IMR-90 (cell line): ENCODE measurements around the gene KCNE2. TPM values are rescaled to one million over a fixed set of nuclear protein-coding genes. Genes with fewer than 3 reads are reported as not detected.
"Not testable (repeated sequence)": the region's sequence is repeated elsewhere in the genome, so short reads cannot be mapped to it uniquely, and the experiment has no call there.

Experiments used
- ATAC-seq: fragments of 200-7000 bp; cut with Tn5 transposase; 2 replicates; pipeline ENCODE4 v1.9.1; 2020; ENCODE audit warnings: low read depth, mild to moderate bottlenecking, moderate library complexity
- BruUV-seq: library from RNA; stranded (reverse); fragments of 400-500 nt; replicated peaks from 2 replicates; lab custom pipeline; 2021; lab: Mats Ljungman, UMichigan
- CTCF ChIA-PET: fragments of 300-600 bp; formaldehyde crosslinking; extraction: SDS; loops from one replicate; lab custom pipeline; 2021; ENCODE audit warnings: antibody characterized with exemption; lab: Yijun Ruan, JAX
- POLR2A ChIA-PET: fragments of 300-600 bp; sonication (Branson Sonifier 250); formaldehyde crosslinking; loops from one replicate; lab custom pipeline; 2022; ENCODE audit warnings: antibody characterized with exemption; ENCODE audit not compliant: unreplicated experiment; lab: Charles Lee
- DNase-seq: peaks from one replicate; pipeline ENCODE4 v3.0.0; 2013
- H2AFZ ChIP-seq: replicated peaks from 2 replicates; pipeline ENCODE3; 2013; ENCODE audit warnings: low read length, mild to moderate bottlenecking; ENCODE audit not compliant: poor library complexity
- H2AK5ac ChIP-seq: 2 replicates; pipeline ENCODE4 v1.6.1; 2013; ENCODE audit warnings: low read depth, low read length, inconsistent platforms
- H2AK9ac ChIP-seq: replicated peaks from 2 replicates; pipeline ENCODE3; 2013; ENCODE audit warnings: mild to moderate bottlenecking, low read depth, low read length, moderate library complexity; ENCODE audit not compliant: poor library complexity
- H2BK120ac ChIP-seq: 2 replicates; pipeline ENCODE4 v1.6.1; 2013; ENCODE audit warnings: low read depth, low read length, inconsistent platforms
- H2BK15ac ChIP-seq: 3 replicates; pipeline ENCODE4 v1.6.1; 2013; ENCODE audit warnings: low read depth, low read length, inconsistent platforms
- H2BK20ac ChIP-seq: 2 replicates; pipeline ENCODE4 v1.6.1; 2013; ENCODE audit warnings: low read depth, mild to moderate bottlenecking, inconsistent platforms, low read length, moderate library complexity
- H2BK5ac ChIP-seq: 2 replicates; pipeline ENCODE4 v1.6.1; 2013; ENCODE audit warnings: mild to moderate bottlenecking, low read depth, low read length, inconsistent platforms; ENCODE audit not compliant: poor library complexity, severe bottlenecking
- H3K14ac ChIP-seq: replicated peaks from 2 replicates; pipeline ENCODE4 v1.6.1; 2013; ENCODE audit warnings: low read depth, low read length, inconsistent platforms
- H3K18ac ChIP-seq: 2 replicates; pipeline ENCODE4 v1.6.1; 2013; ENCODE audit warnings: low read depth, low read length, control low read depth
- H3K23ac ChIP-seq: 2 replicates; pipeline ENCODE4 v1.6.1; 2013; ENCODE audit warnings: low read depth, low read length, inconsistent platforms
- H3K27ac ChIP-seq: 2 replicates; pipeline ENCODE4 v1.5.1; 2013; ENCODE audit warnings: mild to moderate bottlenecking, control low read depth, low read length; ENCODE audit not compliant: insufficient read depth
- H3K27me3 ChIP-seq: 2 replicates; pipeline ENCODE4 v1.6.1; 2013; ENCODE audit warnings: low read length; ENCODE audit not compliant: control insufficient read depth, insufficient read depth
- H3K36me3 ChIP-seq: 2 replicates; pipeline ENCODE4 v1.6.1; 2013; ENCODE audit warnings: low read length, mixed read lengths; ENCODE audit not compliant: control insufficient read depth, insufficient read depth
- H3K4ac ChIP-seq: 2 replicates; pipeline ENCODE4 v1.6.1; 2013; ENCODE audit warnings: low read depth, low read length, inconsistent platforms
- H3K4me1 ChIP-seq: 2 replicates; pipeline ENCODE4 v1.6.1; 2013; ENCODE audit warnings: low read length, mixed read lengths; ENCODE audit not compliant: control insufficient read depth, insufficient read depth
- H3K4me2 ChIP-seq: 2 replicates; pipeline ENCODE4 v1.6.1; 2013; ENCODE audit warnings: low read depth, mild to moderate bottlenecking, control low read depth, low read length, moderate library complexity
- H3K4me3 ChIP-seq: 2 replicates; pipeline ENCODE4 v1.5.1; 2013; ENCODE audit warnings: low read depth, mild to moderate bottlenecking, control low read depth, low read length, moderate library complexity; ENCODE audit not compliant: insufficient read depth
- H3K56ac ChIP-seq: 2 replicates; pipeline ENCODE4 v1.6.1; 2013; ENCODE audit warnings: low read length, inconsistent platforms; ENCODE audit not compliant: insufficient read depth; ENCODE audit errors: extremely low read depth
- H3K79me1 ChIP-seq, 2 experiments: 2 replicates each; pipeline ENCODE4 v1.6.1; 2013; ENCODE audit warnings: low read length in 2 of 2, inconsistent platforms in 1 of 2, low read depth in 1 of 2
- H3K9ac ChIP-seq: 2 replicates; pipeline ENCODE4 v1.6.1; 2013; ENCODE audit warnings: low read depth, low read length, control low read depth
- H3K9me1 ChIP-seq: 2 replicates; pipeline ENCODE4 v1.6.1; 2013; ENCODE audit warnings: low read length, inconsistent platforms; ENCODE audit not compliant: insufficient read depth
- H3K9me3 ChIP-seq: 2 replicates; pipeline ENCODE4 v1.6.1; 2013; ENCODE audit warnings: low read length; ENCODE audit not compliant: control insufficient read depth, insufficient read depth
- H4K20me1 ChIP-seq: 2 replicates; pipeline ENCODE4 v1.6.1; 2013; ENCODE audit warnings: low read length, inconsistent platforms; ENCODE audit not compliant: insufficient read depth
- H4K5ac ChIP-seq: 2 replicates; pipeline ENCODE4 v1.6.1; 2013; ENCODE audit warnings: mild to moderate bottlenecking, low read depth, low read length, control low read depth
- H4K8ac ChIP-seq, 2 experiments: 2 replicates each; pipeline ENCODE4 v1.6.1; 2013; ENCODE audit warnings: low read depth in 2 of 2, low read length in 2 of 2, control low read depth in 1 of 2, inconsistent platforms in 1 of 2
- H4K91ac ChIP-seq: 2 replicates; pipeline ENCODE4 v1.6.1; 2013; ENCODE audit warnings: low read depth, low read length, inconsistent platforms; ENCODE audit not compliant: insufficient read depth
- WGBS, 2 experiments: methylation state at CpG; one replicate each; pipeline versions ENCODE4 v1.1.5 to v1.1.7; 2013; ENCODE audit warnings: missing lambda C conversion rate in 2 of 2; ENCODE audit not compliant: insufficient read length in 1 of 2; ENCODE audit errors: extremely low coverage in 2 of 2; 5-methylcytosine and 5-hydroxymethylcytosine counted together
- dilution Hi-C: fragments of 300-500 bp; cut with HindIII; formaldehyde crosslinking; loops from one replicate; pipeline ENCODE4 v1.14.3; 2018; ENCODE audit warnings: low sequenced_read_pairs; ENCODE audit not compliant: unreplicated experiment
- in situ Hi-C: fragments of 300-500 bp; cut with MboI; formaldehyde crosslinking; loops from 3 replicates; pipeline ENCODE4 v1.14.3; 2019; ENCODE audit warnings: low sequenced_read_pairs, inconsistent platforms, mixed read lengths
- intact Hi-C: fragments of 100-400 bp; cut with micrococcal nuclease; formaldehyde crosslinking; loops from 2 replicates; pipeline ENCODE4 v1.10.0; 2022
- polyA plus RNA-seq, 3 experiments: library from polyadenylated mRNA; depleted of rRNA; stranded (reverse); fragments of >200 nt; gene quantifications; 2 replicates each; pipeline ENCODE4 v1.2.3, GENCODE V29; 2012; ENCODE audit warnings: low replicate concordance in 1 of 3
- total RNA-seq: library from RNA; depleted of rRNA; stranded (reverse); fragments of >200 nt; gene quantifications from 2 replicates; pipeline ENCODE4 v1.2.3, GENCODE V29; 2012

The KCNE2 gene
- total and polyA plus RNA-seq, 2 of the 4 experiments (the other 2 are of a cell fraction), result not detected

GRCh38 chr21:34383138-34383537 lies 19.3 kb downstream of the KCNE2 start:
- H3K4me2 ChIP-seq, BruUV-seq, in situ Hi-C loops, H3K27me3 ChIP-seq, H3K4me3 ChIP-seq, H3K79me1 ChIP-seq, H3K36me3 ChIP-seq, H3K56ac ChIP-seq, H4K20me1 ChIP-seq, dilution Hi-C loops, H4K91ac ChIP-seq, CTCF ChIA-PET, H4K5ac ChIP-seq, H2AK5ac ChIP-seq, H2BK15ac ChIP-seq, H2BK5ac ChIP-seq, H3K9me3 ChIP-seq, H3K27ac ChIP-seq, POLR2A ChIA-PET, H2BK120ac ChIP-seq, H3K9me1 ChIP-seq, H2AK9ac ChIP-seq, H2BK20ac ChIP-seq, H4K8ac ChIP-seq, DNase-seq, H3K14ac ChIP-seq, H3K23ac ChIP-seq, H3K9ac ChIP-seq, intact Hi-C loops, H2AFZ ChIP-seq, H3K18ac ChIP-seq, H3K4ac ChIP-seq, H3K4me1 ChIP-seq: not testable (repeated sequence)
- peak; percentile 46; the same call in 1 of the 2 replicates for ATAC-seq
- WGBS, 2 experiments, result no CpG with 5 or more reads among the region's 2 CpGs

- dilution Hi-C loops, H3K27me3 ChIP-seq, POLR2A ChIA-PET: not testable (repeated sequence)
These were observed 20.1 kb downstream of the KCNE2 start for GRCh38 chr21:34383724-34384415.

More at GRCh38 chr21:34383724-34384415, 20.1 kb downstream of the KCNE2 start:
- H2BK5ac ChIP-seq, H3K9ac ChIP-seq, H4K20me1 ChIP-seq, H3K4me2 ChIP-seq, H2BK15ac ChIP-seq, H3K4ac ChIP-seq, H2AK5ac ChIP-seq, H3K9me1 ChIP-seq, H3K56ac ChIP-seq, H2AK9ac ChIP-seq, H2BK120ac ChIP-seq, H2BK20ac ChIP-seq, H4K8ac ChIP-seq, H4K91ac ChIP-seq, H3K9me3 ChIP-seq, CTCF ChIA-PET, H4K5ac ChIP-seq, H2AFZ ChIP-seq, H3K4me1 ChIP-seq, intact Hi-C loops, H3K36me3 ChIP-seq, H3K23ac ChIP-seq, H3K14ac ChIP-seq, BruUV-seq, H3K79me1 ChIP-seq, H3K4me3 ChIP-seq, DNase-seq, H3K27ac ChIP-seq, in situ Hi-C loops, H3K18ac ChIP-seq: not testable (repeated sequence)
- ATAC-seq, result 0 out of 2 replicates have a peak, but pooled peaks have one; percentile 21
- no CpG with 5 or more reads among the region's 14 CpGs for WGBS, 2 experiments
